Small intestine (tissue), 7 donors: ENCODE data around the gene DOLPP1. TPM values are rescaled to one million over a fixed set of nuclear protein-coding genes. Genes with fewer than 3 reads are reported as not detected.

ENCODE experiments used
- DNase-seq, 2 donors: peaks; one replicate each; pipeline versions ENCODE4 v3.0.0 to v3.0.0-alpha.2; 2013
- FAIRE-seq: peaks from 2 replicates; lab custom pipeline; 2012; peaks lifted over from hg19 to GRCh38; lab: Jason Lieb, UNC
- H3K27ac ChIP-seq, 3 donors: one replicate each; pipeline ENCODE4 v1.5.1; 2013; ENCODE audit warnings: low read length in 2 of 3, mild to moderate bottlenecking in 2 of 3, control low read depth in 1 of 3, inconsistent platforms in 1 of 3, low read depth in 1 of 3, moderate library complexity in 1 of 3
- H3K27me3 ChIP-seq, 3 donors: one replicate each; pipeline ENCODE4 v1.6.1; 2013; ENCODE audit warnings: low read length in 3 of 3, inconsistent platforms in 1 of 3; ENCODE audit not compliant: control insufficient read depth in 3 of 3, insufficient read depth in 3 of 3
- H3K36me3 ChIP-seq, 3 donors: one replicate each; pipeline ENCODE4 v1.6.1; 2013; ENCODE audit warnings: low read length in 3 of 3, inconsistent platforms in 1 of 3, low read depth in 1 of 3, mild to moderate bottlenecking in 1 of 3, moderate library complexity in 1 of 3; ENCODE audit not compliant: control insufficient read depth in 3 of 3, insufficient read depth in 2 of 3
- H3K4me1 ChIP-seq, 3 donors: one replicate each; pipeline ENCODE4 v1.6.1; 2013; ENCODE audit warnings: low read length in 2 of 3, inconsistent platforms in 1 of 3, low read depth in 1 of 3, mild to moderate bottlenecking in 1 of 3, moderate library complexity in 1 of 3; ENCODE audit not compliant: control insufficient read depth in 3 of 3, insufficient read depth in 2 of 3
- H3K4me3 ChIP-seq, 3 donors: one replicate each; pipeline ENCODE4 v1.5.1; 2013; ENCODE audit warnings: low read length in 3 of 3, control low read depth in 1 of 3, inconsistent platforms in 1 of 3, low read depth in 1 of 3, mild to moderate bottlenecking in 1 of 3, moderate library complexity in 1 of 3
- H3K9me3 ChIP-seq, 2 donors: one replicate each; pipeline ENCODE4 v1.6.1; 2013; ENCODE audit warnings: low read depth in 1 of 2, low read length in 1 of 2; ENCODE audit not compliant: control insufficient read depth in 2 of 2, insufficient read depth in 1 of 2
- WGBS, 3 donors: extraction: QIAGEN DNeasy Blood & Tissue Kit; methylation state at CpG; one replicate each; pipeline ENCODE4 v1.1.7; 2013; 5-methylcytosine and 5-hydroxymethylcytosine counted together
- polyA plus RNA-seq, 4 donors: library from polyadenylated mRNA; stranded (reverse) in 3 of 4; unstranded in 1 of 4; fragments of 200-250 nt in 3 of 4; fragments of 120-200 nt in 1 of 4; gene quantifications; one replicate each; pipeline versions ENCODE4 v1.2.1 to v1.2.3, GENCODE V29; 2013
- donor health status: healthy with polysubstance abuse.
- donor health status: control.
- donor health status: control.
- donor health status: Bipolar disorder and iron deficiency.
- donor health status: healthy.

Gene DOLPP1
- polyA plus RNA-seq, 4 donors: 27.4 to 34.9 (median 28.5) TPM

DNA sequence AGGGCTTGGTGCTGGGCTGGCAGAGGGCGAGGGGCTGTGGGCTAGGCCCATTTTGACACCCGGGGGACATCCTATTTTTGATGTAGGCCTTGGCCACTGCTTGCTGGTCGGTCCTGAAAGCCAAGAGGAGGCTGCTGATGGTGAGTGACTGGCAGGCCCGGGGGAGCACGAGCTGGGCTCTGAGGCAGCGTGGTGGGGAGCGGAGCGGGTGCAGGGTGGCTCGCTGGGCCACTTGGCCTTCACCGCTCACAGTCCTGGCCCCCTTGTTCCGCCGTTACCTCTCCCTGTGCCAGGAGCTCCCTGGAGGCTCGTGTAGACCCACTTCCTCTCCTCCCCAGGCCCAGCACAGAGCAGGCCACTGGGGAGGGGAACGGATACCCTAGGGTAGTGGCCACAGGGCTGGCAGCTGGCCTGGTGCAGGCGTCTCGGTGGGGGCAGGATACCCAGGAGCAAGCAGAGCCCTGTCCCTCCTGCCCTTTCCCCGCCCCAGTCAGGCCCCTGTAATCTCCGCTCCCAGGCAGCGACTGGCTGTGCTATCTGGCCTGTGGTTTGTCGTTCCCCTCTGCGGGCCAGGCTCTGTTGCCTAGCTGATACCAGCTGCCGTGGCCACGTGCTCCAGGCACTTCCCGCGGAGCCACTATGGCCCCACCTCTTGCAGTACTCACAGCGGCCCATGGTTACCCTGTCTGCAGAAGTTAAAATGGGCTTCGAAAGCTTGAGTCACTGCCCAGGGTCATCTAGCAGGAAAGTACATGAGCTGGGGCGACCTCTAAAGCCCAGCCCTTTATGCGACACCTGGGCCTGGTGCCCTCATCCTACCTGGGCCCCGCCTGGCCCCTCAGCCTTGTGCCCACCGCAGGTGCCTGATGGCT is 11.7 kb upstream of the DOLPP1 start:
- Histone ChIP-seq H3K4me3 (no peak overlapping the region), H3K36me3 (peaks cover 5 to 71% (median 17%) of the 10 kb centered on the region in 3 donors), H3K9me3 (no peaks in the 10 kb centered on the region), H3K27me3 (no peaks in the 10 kb centered on the region), H3K27ac (peak overlapping the region; percentile 82 to 92 (median 86)), H3K4me1 (peaks cover 11 to 29% (median 18%) of the 10 kb centered on the region in 3 donors)
- no peak for FAIRE-seq
- 42 to 63% (median 53%) methylated on average over 29 to 31 of the region's 31 CpGs for WGBS, 3 donors
- peak; percentile 75 to 87 for DNase-seq

DNA sequence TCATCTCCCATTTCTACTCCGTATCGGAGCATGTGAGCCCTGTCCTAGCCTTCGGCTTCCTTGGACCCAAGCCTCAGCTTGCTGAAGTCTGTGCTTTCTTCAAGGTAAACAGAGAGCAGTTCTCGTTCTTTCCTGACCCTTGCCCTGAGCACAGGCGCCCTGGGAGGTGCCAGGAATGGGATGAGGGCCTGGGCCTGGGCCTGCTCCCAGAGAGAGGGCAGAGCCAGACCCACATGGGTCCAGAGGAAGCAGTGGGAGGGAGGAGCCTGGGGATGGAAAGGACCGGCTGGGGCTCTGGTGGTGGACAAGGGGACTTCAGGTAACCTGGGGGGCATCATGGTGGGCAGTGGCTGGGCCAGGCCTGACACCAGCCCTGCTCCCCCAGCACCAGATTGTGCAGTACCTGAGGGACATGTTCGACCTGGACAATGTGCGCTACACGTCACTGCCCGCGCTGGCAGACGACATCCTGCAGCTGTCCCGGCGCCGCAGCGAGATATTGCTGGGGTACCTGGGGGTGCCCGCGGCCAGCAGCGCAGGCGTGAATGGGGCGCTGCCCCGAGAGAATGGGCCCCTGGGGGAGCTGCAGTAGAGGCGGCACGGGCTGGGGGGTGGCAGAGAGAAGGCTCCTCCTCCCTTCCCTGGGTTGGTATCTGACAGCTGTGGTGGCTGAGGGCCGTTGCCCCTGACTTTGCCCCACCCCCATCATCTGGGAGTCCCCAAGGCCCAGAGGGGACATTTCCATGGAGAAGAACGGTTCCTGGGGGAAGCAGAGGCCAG is 10.9 kb upstream of the DOLPP1 start:
- 54 to 82% (median 82%) methylated on average over 13 to 26 of the region's 26 CpGs for WGBS, 3 donors
- Histone ChIP-seq H3K36me3 (peaks cover 5 to 64% (median 12%) of the 10 kb centered on the region in 3 donors), H3K27me3 (no peaks in the 10 kb centered on the region), H3K27ac (peak overlapping the region; percentile 82 to 92 (median 86)), H3K4me1 (peaks cover 11 to 29% (median 19%) of the 10 kb centered on the region in 3 donors), H3K9me3 (no peaks in the 10 kb centered on the region), H3K4me3 (no peak overlapping the region)
- DNase-seq (peak in 1 of 2 donors; percentile 87), FAIRE-seq (no peak)

DNA sequence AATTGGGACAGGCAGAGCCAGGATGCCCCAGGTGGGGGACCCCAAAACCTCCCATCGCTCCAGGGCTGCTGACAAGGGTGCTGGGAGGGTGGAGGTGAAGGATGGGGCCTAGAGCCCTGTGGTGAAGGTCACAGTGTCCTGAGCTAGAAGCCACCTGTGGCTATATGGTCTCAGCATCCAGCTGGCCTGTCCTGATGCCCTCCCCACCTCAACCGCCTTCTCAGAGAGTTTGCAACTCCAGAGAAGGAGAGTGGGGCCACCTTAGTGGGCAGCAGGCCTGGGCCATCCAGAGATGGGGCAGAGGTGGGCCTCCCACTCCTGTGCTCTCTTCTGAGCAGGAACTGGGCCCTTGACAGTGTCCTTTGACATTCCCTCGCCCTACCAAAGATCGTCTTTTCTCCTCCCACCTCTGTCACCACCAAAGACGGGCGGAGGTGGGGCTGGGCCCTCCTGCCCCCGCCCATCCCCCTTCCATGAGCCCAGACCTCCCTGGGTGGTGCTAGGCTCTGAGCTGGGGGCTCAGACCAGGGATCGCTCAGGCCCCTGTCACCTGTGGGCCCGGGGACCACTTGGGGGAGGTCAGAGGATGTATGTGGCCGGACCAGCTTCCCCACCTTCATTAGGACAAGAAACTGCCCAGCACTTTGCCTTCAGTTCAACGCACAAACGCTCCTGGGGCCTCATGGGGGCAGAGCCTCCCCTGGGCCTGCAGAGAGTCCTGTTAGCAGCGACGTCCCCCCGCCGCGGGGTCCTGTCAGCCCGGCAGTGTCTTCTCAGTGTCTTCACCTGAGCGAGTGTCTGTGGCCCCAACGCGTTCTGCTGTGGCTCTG is 10.0 kb upstream of the DOLPP1 start:
- H3K4me1 ChIP-seq: peaks cover 11 to 37% (median 19%) of the 10 kb centered on the region in 3 donors
- H3K4me3 ChIP-seq: no peak overlapping the region
- peaks cover 0 to 56% (median 12%) of the 10 kb centered on the region in 3 donors for H3K36me3 ChIP-seq
- peak overlapping the region in 1 of 3 donors; percentile 92 for H3K27ac ChIP-seq
- no peak for DNase-seq
- FAIRE-seq: no peak
- peaks cover 0 to 5% of the 10 kb centered on the region in 2 donors for H3K9me3 ChIP-seq
- 78 to 87% (median 85%) methylated on average over 21 of the region's 21 CpGs for WGBS, 3 donors
- H3K27me3 ChIP-seq: no peaks in the 10 kb centered on the region

DNA sequence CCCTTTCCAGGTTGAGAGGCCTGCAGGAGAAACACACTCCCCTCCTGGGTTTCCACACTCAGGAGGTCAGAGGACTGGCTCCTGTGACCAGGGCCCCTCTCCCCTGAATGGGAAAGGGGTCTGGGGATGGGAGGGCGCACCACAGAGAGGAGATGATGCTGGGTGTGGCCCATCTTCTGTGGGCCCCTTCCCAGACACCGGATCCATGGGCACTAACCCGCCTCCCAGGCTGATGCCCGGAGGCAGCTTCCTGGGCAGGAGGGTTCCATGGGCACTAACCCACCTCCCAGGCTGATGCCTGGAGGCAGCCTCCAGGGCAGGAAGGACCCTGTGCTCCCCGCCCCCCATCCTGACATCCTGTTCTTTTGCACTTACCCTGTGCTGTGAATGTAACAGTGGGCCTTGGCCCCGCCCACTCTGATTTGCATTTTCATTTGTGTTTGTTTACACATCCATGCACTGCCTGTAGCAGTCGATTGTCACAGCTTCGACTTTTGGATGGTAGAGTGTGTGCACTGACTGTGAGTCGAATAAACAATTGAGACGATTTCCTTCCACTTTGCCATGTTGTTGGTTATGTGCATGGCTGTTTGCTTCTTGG is 9.3 kb upstream of the DOLPP1 start:
- Histone ChIP-seq H3K36me3 (peaks cover 0 to 53% (median 10%) of the 10 kb centered on the region in 3 donors), H3K4me1 (peaks cover 11 to 43% (median 24%) of the 10 kb centered on the region in 3 donors), H3K27me3 (no peaks in the 10 kb centered on the region), H3K27ac (no peak overlapping the region), H3K4me3 (no peak overlapping the region), H3K9me3 (peaks cover 0 to 5% of the 10 kb centered on the region in 2 donors)
- no peak for FAIRE-seq
- DNase-seq: peak in 1 of 2 donors; percentile 32
- 57 to 68% (median 64%) methylated on average over 10 of the region's 10 CpGs for WGBS, 3 donors

DNA sequence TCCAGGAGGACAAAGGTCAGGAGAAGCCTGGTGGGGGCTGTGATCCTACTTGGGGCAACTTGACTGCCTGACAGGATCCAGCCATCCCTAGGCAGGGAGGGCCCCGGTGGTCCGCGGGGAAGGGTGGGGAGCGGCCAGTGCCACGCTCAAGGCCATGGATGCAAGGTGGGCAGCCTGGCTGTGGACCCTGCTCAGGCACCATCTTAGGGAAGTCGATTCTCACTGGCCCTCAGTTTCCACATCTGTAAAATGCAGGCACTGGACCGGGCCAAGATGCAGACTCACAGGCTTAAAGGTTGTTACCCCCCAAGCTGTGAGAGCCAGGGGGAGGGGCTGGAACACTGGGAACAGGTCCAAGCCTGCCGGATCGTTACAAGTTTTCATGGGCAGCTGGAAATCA is 8.7 kb upstream of the DOLPP1 start:
- FAIRE-seq: no peak
- no peak for DNase-seq
- H3K9me3 ChIP-seq: peaks cover 0 to 5% of the 10 kb centered on the region in 2 donors
- no peaks in the 10 kb centered on the region for H3K27me3 ChIP-seq
- H3K4me1 ChIP-seq: peaks cover 11 to 49% (median 25%) of the 10 kb centered on the region in 3 donors
- no peak overlapping the region for H3K4me3 ChIP-seq
- peaks cover 0 to 54% (median 10%) of the 10 kb centered on the region in 3 donors for H3K36me3 ChIP-seq
- 52 to 64% (median 63%) methylated on average over 9 of the region's 9 CpGs for WGBS, 3 donors
- no peak overlapping the region for H3K27ac ChIP-seq

DNA sequence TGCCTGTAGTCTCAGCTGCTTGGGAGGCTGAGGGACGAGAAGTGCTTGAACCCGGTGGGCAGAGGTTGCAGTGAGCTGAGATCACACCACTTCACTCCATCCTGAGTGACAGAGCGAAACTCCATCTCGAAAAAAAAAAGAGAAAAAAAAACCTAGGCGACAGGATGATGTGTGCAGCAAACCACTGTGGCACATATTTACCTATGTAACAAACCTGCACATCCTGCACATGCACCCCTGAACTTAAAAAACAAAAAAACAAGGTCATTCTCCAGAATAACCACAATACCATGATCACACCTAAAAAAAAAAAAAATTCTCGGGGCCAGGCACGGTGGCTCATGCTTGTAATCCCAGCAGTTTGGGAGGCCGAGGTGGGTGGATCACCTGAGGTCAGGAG is 7.5 kb upstream of the DOLPP1 start:
- DNase-seq (peak in 1 of 2 donors; percentile 36), FAIRE-seq (no peak)
- peaks cover 11 to 54% (median 24%) of the 10 kb centered on the region in 3 donors for H3K4me1 ChIP-seq
- H3K9me3 ChIP-seq: peaks cover 0 to 5% of the 10 kb centered on the region in 2 donors
- no peaks in the 10 kb centered on the region for H3K27me3 ChIP-seq
- H3K27ac ChIP-seq: no peak overlapping the region
- H3K4me3 ChIP-seq: no peak overlapping the region
- 73 to 85% (median 80%) methylated on average over 8 of the region's 8 CpGs for WGBS, 3 donors
- H3K36me3 ChIP-seq: peaks cover 0 to 43% (median 0%) of the 10 kb centered on the region in 3 donors

DNA sequence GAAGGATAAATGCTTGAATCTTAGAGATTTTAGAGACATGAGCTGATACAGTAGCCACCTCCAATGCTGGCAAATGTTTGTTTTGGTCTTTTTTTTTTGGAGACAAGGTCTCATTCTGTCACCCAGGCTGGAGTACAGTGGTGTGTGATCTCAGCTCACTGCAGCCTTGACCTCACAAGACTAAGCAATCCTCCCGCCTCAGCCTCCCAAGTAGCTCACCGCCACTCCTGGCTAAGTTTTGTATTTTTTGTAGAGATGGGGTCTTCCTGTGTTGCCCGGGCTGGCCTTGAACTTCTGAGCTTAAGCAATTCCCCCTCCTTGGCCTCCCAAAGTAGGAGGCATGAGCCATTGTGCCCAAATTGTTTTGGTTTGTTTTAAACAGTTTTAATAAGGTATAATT is 6.8 kb upstream of the DOLPP1 start:
- peaks cover 0 to 5% of the 10 kb centered on the region in 2 donors for H3K9me3 ChIP-seq
- WGBS, 3 donors: 86 to 90% (median 88%) methylated on average over 3 of the region's 3 CpGs
- H3K4me1 ChIP-seq: peaks cover 9 to 54% (median 20%) of the 10 kb centered on the region in 3 donors
- peaks cover 0 to 38% (median 0%) of the 10 kb centered on the region in 3 donors for H3K36me3 ChIP-seq
- peak overlapping the region in 1 of 3 donors; percentile 48 for H3K27ac ChIP-seq
- DNase-seq (no peak), FAIRE-seq (no peak)
- H3K27me3 ChIP-seq: no peaks in the 10 kb centered on the region
- H3K4me3 ChIP-seq: no peak overlapping the region
